Gastroesophageal sphincter (tissue), 3 donors: ENCODE results near the gene ACAA1.

Experiments
- EP300 ChIP-seq: sonication (generic); formaldehyde crosslinking; IDR thresholded peaks from one replicate; pipeline ENCODE4 v1.6.1; 2017; ENCODE audit warnings: antibody characterized with exemption, mild to moderate bottlenecking
- POLR2A ChIP-seq, 2 donors: fragments of 450-650 bp; IDR thresholded peaks; one replicate each; pipeline ENCODE4 v1.6.1; 2017; ENCODE audit warnings: antibody characterized with exemption in 2 of 2, mild to moderate bottlenecking in 2 of 2, moderate library complexity in 1 of 2
- POLR2AphosphoS5 ChIP-seq: sonication (generic); formaldehyde crosslinking; IDR thresholded peaks from one replicate; pipeline ENCODE4 v1.6.1; 2017; ENCODE audit warnings: antibody characterized with exemption
- TF ChIP-seq, protein P1 (sequence below), 4 experiments: fragments of 200-600 bp in 2 of 4; fragments of 450-650 bp in 2 of 4; sonication (generic) in 1 of 4; IDR thresholded peaks; one replicate each; pipeline ENCODE4 v1.5.1; 2017 to 2019; ENCODE audit warnings: antibody characterized with exemption in 4 of 4, mild to moderate bottlenecking in 2 of 4, moderate library complexity in 2 of 4

GRCh38 chr3:38085943-38086324 is 51.0 kb downstream of the ACAA1 start:
- TF ChIP-seq, protein P1, sequence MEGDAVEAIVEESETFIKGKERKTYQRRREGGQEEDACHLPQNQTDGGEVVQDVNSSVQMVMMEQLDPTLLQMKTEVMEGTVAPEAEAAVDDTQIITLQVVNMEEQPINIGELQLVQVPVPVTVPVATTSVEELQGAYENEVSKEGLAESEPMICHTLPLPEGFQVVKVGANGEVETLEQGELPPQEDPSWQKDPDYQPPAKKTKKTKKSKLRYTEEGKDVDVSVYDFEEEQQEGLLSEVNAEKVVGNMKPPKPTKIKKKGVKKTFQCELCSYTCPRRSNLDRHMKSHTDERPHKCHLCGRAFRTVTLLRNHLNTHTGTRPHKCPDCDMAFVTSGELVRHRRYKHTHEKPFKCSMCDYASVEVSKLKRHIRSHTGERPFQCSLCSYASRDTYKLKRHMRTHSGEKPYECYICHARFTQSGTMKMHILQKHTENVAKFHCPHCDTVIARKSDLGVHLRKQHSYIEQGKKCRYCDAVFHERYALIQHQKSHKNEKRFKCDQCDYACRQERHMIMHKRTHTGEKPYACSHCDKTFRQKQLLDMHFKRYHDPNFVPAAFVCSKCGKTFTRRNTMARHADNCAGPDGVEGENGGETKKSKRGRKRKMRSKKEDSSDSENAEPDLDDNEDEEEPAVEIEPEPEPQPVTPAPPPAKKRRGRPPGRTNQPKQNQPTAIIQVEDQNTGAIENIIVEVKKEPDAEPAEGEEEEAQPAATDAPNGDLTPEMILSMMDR (IDR thresholded peaks at IDR 0.05), result no peak
- TF ChIP-seq EP300 (no peak), POLR2A (IDR thresholded peaks at IDR 0.05) (no peak), POLR2AphosphoS5 (no peak)
